Neutrophil (primary cell): Measurements from ENCODE around the gene RSAD2.

Experiments used
- H3K27ac ChIP-seq: fragments of 200-600 bp; sonication (generic); 2 replicates; pipeline ENCODE4 v1.5.1; 2016; ENCODE audit warnings: mild to moderate bottlenecking, moderate library complexity
- H3K27me3 ChIP-seq: fragments of 200-600 bp; sonication (generic); 2 replicates; pipeline ENCODE4 v1.6.0; 2016; ENCODE audit warnings: mild to moderate bottlenecking
- H3K36me3 ChIP-seq: fragments of 200-600 bp; sonication (generic); 2 replicates; pipeline ENCODE4 v1.5.1; 2017
- H3K4me1 ChIP-seq, 2 experiments: fragments of 200-600 bp in 1 of 2; sonication (generic) in 1 of 2; 1 replicate in 1 of 2; 2 replicates in 1 of 2; pipeline versions ENCODE4 v1.5.1 to v1.6.1; 2013 to 2016; ENCODE audit warnings: low read depth in 1 of 2, low read length in 1 of 2, mild to moderate bottlenecking in 1 of 2, moderate library complexity in 1 of 2; ENCODE audit not compliant: control insufficient read depth in 1 of 2, insufficient read depth in 1 of 2
- H3K4me3 ChIP-seq, 2 experiments: fragments of 200-600 bp in 1 of 2; sonication (generic) in 1 of 2; 1 replicate in 1 of 2; 2 replicates in 1 of 2; pipeline ENCODE4 v1.5.1; 2013 to 2016; ENCODE audit warnings: low read depth in 1 of 2, low read length in 1 of 2, mild to moderate bottlenecking in 1 of 2, moderate library complexity in 1 of 2
- H3K9me3 ChIP-seq: fragments of 200-600 bp; sonication (generic); 2 replicates; pipeline ENCODE4 v1.5.1; 2016
- TF ChIP-seq, protein P1 (sequence below): fragments of 200-600 bp; sonication (generic); IDR thresholded peaks from 2 replicates; pipeline ENCODE4 v1.5.1; 2016; ENCODE audit warnings: antibody characterized with exemption

The RSAD2 gene

DNA sequence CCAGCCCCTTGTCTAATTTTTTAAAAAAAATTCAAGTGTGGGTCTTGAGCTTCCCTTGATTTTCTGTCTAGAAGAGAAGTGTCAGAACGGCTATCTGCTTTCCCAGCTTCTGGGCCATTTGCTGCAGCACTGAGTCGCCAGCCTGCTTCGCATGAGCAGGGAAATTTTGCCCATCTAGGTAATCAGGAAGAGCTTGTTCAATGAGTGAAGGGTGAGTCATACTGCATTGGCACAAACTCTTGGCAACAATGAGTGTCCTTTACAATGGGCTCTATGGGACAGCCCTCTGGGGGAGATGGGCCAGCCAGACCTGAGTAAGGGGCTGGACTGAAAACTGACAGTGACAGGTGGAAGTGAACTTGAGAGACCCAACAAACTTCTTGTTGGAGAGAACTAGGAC is 37.3 kb downstream of the RSAD2 start:
- Histone ChIP-seq H3K27me3 (no peaks in the 10 kb centered on the region), H3K27ac (no peak overlapping the region), H3K4me3 (no peak overlapping the region), H3K4me1 (peaks cover 19% of the 10 kb centered on the region in 2 experiments), H3K9me3 (no peaks in the 10 kb centered on the region), H3K36me3 (no peaks in the 10 kb centered on the region)
- TF ChIP-seq, protein P1, sequence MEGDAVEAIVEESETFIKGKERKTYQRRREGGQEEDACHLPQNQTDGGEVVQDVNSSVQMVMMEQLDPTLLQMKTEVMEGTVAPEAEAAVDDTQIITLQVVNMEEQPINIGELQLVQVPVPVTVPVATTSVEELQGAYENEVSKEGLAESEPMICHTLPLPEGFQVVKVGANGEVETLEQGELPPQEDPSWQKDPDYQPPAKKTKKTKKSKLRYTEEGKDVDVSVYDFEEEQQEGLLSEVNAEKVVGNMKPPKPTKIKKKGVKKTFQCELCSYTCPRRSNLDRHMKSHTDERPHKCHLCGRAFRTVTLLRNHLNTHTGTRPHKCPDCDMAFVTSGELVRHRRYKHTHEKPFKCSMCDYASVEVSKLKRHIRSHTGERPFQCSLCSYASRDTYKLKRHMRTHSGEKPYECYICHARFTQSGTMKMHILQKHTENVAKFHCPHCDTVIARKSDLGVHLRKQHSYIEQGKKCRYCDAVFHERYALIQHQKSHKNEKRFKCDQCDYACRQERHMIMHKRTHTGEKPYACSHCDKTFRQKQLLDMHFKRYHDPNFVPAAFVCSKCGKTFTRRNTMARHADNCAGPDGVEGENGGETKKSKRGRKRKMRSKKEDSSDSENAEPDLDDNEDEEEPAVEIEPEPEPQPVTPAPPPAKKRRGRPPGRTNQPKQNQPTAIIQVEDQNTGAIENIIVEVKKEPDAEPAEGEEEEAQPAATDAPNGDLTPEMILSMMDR: no peak

GRCh38 chr2:6915399-6915798 is 37.8 kb downstream of the RSAD2 start:
- H3K27me3 ChIP-seq: no peaks in the 10 kb centered on the region
- no peak overlapping the region for H3K27ac ChIP-seq
- H3K9me3 ChIP-seq: no peaks in the 10 kb centered on the region
- TF ChIP-seq, protein P1: no peak
- H3K4me3 ChIP-seq: no peak overlapping the region
- H3K36me3 ChIP-seq: no peaks in the 10 kb centered on the region
- peaks cover 19% of the 10 kb centered on the region in 2 experiments for H3K4me1 ChIP-seq

GRCh38 chr2:6916224-6916623 is 38.6 kb downstream of the RSAD2 start:
- H3K4me3 ChIP-seq: no peak overlapping the region
- no peaks in the 10 kb centered on the region for H3K27me3 ChIP-seq
- H3K9me3 ChIP-seq: no peaks in the 10 kb centered on the region
- TF ChIP-seq, protein P1: no peak
- no peaks in the 10 kb centered on the region for H3K36me3 ChIP-seq
- no peak overlapping the region for H3K27ac ChIP-seq
- H3K4me1 ChIP-seq: peaks cover 19% of the 10 kb centered on the region in 2 experiments

GRCh38 chr2:6916736-6917070 is 39.1 kb downstream of the RSAD2 start:
- H3K4me1 ChIP-seq: peaks cover 19% of the 10 kb centered on the region in 2 experiments
- TF ChIP-seq, protein P1: no peak
- H3K27ac ChIP-seq: no peak overlapping the region
- H3K36me3 ChIP-seq: no peaks in the 10 kb centered on the region
- H3K9me3 ChIP-seq: no peaks in the 10 kb centered on the region
- peak overlapping the region; percentile 34 to 50 for H3K4me3 ChIP-seq
- no peaks in the 10 kb centered on the region for H3K27me3 ChIP-seq

DNA sequence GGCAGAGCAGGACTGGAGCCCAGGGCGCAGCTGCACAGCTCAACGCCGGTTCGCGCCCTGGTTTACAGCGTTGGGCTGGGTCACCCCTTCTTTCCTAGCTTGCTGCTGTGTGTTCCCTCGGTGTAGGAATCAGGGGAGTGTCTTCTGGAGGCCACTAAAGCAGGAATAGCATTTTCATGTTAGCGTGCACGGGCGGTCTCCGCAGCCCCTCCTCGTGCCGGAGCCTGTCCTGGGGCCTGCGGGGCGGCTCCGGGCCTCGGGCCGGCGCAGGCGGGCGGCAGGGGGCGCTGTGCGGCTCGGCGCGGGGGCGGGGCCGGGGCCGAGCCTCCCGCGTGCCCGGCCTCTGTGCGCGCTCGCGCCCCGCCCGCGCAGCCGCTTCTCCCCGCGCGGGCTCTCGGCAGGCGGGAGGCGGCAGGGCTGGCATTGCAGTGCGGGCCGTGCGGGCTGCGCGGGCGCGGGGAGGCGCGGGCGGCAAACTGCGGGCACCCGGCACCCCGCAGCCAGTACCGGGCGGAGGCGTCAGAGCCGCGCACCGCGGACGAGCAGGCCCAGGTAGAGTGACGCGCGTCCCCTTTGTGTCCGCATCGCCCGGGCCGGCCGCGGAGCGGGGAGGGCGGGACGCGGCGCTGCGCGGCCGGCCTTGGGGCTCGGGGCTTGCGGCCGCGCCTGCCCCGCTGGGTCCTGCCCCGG is 39.6 kb downstream of the RSAD2 start, which contains the start of gene RNF144A:
Gene RNF144A (plus strand): TSS at position 342 of the 690 bp plus-strand sequence. CDS start 79,515 bp downstream, outside the sequence.
- peak within 1 kb of the TSS; percentile 67 to 69 for H3K4me3 ChIP-seq
- H3K27me3 ChIP-seq: no peaks in the 10 kb centered on the region
- peaks cover 19% of the 10 kb centered on the region in 2 experiments for H3K4me1 ChIP-seq
- TF ChIP-seq, protein P1: peak; percentile 56
- H3K9me3 ChIP-seq: no peaks in the 10 kb centered on the region
- H3K27ac ChIP-seq: peak within 1 kb of the TSS; percentile 69
- H3K36me3 ChIP-seq: no peaks in the 10 kb centered on the region
